NCI-H2029 (cell line): ENCODE results near the gene SPECC1.
"Not testable (repeated sequence)": the region's sequence is repeated elsewhere in the genome, so short reads cannot be mapped to it uniquely, and the experiment has no call there.

ENCODE experiments used
- DNase-seq: peaks from one replicate; lab custom pipeline; 2025; lab: John Stamatoyannopoulos, UW

The SPECC1 gene

GRCh38 chr17:20072692-20072992 lies 63.5 kb downstream of the SPECC1 start:
- DNase-seq = peak; percentile 57

- DNase-seq = no peak
Observed at GRCh38 chr17:20073055-20073979, 64.2 kb downstream of the SPECC1 start.

DNA sequence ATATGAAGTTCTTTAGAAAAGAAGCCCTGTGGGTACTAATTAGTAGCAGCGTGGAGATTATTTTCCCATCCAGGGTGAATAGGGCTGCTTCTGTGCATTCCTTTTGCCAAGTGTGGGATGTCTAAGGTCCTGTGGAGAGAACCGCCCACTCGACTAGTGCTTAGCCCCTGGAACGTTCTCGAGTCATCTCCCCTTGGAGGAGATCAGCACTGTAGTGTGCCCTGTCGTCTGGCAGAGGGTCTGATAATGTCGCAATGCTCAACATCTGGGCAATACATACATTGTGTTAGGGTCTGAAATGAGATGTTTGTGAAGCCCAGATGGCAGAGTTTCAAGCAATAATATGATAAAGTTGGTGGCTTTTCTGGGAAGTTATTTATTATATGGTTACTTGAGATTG lies 64.8 kb downstream of the SPECC1 start:
- no peak for DNase-seq

DNA sequence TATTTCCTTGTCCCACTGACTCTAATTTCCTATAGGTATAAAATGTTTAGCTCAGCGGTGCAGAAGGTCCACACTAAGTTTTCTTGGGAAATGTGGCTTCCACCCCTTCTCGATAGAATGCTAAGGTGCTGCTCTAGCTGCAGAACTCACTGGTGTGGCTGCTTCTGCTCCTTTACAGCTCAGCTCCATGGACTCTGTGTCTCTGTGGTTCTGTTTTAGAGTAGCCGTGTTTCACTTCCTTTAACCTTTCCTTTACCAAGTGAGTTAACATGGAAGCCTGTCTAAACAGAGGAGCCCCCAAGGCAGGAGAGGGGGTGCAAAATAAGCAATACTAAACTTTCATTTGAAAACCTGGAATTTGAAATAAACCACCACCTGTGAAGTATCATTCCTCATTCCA lies 65.3 kb downstream of the SPECC1 start:
- DNase-seq = no peak

- not testable (repeated sequence) for DNase-seq
Observed at GRCh38 chr17:20076137-20076536, 67.0 kb downstream of the SPECC1 start.

DNA sequence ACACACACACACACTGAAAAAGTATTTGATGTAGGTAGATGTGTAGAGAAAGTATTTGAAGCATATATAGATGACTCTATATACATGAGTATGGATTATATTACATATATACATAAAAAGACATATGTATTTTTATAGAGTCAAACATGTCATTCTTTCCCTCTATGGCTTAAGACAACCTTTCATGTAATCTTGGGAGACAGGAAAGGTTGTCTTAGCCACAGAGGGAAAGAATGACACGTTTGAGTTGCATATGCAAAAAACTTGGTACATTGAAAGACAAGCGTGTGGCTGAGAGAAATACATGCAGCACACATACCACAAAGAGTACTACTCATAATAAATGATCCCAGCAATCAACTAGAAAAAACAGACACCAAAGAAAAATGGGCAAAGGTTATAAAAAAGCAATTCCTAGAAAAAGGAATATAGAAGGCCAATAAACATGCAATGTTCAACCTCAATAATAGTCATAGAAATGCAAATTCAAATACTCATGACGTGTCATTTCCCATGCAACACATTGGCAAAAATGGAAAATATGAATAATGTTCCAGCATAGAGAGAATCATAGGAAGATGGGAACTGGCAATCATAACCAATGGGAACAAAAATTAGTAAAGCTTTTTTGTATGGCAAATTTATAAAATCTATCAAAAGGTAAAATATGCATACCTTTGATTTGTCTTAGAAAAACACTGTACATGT lies 69.0 kb downstream of the SPECC1 start:
- no peak for DNase-seq

GRCh38 chr17:20080513-20080912 lies 71.4 kb downstream of the SPECC1 start:
- no peak for DNase-seq

DNA sequence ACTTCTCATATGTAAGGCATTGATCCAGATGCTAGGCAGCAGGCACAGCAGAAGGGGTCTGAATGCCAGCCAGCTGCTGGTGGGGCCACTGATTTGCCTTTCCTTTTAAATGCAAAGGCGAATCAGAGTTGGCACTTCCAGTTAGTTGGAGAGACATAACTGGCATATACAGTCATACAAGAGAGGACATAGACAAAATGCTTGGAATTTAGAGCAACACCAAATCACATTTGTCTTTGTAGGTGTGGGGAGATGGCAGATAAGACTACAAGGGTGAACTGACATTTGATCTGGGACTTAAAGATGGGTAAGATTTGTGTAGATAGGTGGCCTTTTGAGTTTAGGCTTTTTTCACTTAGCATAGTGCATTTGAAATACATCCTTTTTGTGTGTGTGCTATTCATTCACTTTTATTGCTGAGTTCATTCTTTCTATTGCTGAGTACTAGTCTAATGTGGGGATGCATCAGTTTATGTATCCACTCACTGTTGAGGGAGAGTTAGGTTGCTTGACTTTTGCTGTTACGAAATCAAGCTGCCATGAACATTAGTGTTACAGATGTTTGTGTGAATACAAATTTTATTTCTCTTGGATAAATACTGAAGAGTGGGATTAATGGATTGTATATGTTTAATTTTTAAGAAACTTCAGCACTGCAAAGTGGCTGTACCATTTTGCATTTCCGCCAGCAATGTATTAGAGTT lies 74.1 kb downstream of the SPECC1 start:
- DNase-seq = no peak

GRCh38 chr17:20084621-20085282 lies 75.6 kb downstream of the SPECC1 start:
- no peak for DNase-seq

- no peak for DNase-seq
Observed at GRCh38 chr17:20085283-20085845, 76.2 kb downstream of the SPECC1 start.

GRCh38 chr17:20086416-20087076 lies 77.4 kb downstream of the SPECC1 start:
- no peak for DNase-seq

GRCh38 chr17:20087538-20088250 lies 78.5 kb downstream of the SPECC1 start:
- DNase-seq = no peak

GRCh38 chr17:20089756-20090547 lies 80.8 kb downstream of the SPECC1 start:
- DNase-seq = no peak

DNA sequence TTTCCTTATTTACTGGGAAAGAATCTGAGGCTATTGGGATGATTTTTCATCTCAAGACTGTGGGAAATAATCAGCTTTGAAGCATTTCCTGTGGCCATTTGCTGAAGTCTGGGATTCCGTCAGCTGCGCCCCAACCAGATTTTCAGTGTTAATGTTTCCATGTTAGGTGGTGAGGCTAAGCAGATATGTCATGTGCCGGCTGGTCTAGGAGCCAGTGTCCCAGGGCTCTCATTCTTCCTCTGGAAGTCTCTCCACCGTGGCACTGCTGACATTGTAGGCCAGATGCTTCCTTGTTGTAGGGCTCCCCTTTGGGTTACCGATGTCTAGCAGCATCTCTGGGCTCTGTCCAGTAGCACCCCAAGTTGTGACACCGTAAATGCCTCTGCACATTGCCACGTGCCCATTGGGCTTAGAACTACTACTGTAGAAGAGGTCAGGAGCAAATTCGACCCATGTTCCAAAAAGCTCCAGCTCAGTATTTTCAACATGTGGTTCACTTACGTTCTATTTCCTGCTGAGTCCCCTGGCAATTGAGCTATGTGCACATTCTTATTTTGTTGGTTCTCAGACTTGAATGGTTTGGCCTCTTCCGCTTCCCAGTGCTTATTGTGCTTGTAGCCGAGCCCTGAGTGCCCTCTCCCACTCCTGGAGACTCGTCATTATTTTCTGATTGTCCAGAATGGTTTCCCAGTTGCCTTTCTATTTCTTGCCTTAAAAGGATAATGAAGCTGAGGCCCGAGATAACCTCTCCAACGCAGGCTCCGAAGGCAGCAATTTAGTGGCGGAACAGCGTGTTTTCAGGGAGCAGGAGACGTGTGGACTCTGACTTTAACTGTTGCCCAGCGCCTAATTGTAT lies 82.2 kb downstream of the SPECC1 start:
- no peak for DNase-seq

DNA sequence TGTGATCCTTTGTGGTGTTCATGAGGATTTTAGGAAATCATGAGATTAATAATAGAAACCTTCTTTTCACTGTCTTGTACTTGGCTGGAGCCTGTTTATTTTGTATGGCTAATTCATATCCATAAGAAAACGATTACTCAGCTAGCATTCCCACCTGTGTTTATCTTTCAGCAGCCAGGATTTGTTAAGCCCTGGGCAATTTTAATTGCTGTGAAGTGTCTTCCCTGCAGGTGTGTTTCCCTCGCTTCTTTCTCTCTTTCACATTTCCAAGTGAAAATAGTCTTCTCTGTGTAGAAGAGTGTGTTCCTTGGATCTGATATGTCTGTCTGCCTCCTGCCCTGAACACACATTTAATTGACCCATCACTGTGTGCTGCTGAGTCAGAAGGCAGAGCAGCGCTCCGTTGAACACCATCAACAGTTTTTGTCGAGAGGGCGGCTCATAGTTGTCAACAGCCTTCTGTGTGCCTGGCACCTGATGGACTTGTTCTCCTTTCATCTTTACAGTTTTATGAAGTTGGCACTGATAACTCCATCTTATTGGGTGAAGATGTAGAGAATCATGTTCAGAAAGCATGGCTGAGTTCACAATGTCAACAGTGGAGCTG lies 83.2 kb downstream of the SPECC1 start:
- no peak for DNase-seq

GRCh38 chr17:20092973-20093626 lies 83.9 kb downstream of the SPECC1 start:
- peak; percentile 59 for DNase-seq

DNA sequence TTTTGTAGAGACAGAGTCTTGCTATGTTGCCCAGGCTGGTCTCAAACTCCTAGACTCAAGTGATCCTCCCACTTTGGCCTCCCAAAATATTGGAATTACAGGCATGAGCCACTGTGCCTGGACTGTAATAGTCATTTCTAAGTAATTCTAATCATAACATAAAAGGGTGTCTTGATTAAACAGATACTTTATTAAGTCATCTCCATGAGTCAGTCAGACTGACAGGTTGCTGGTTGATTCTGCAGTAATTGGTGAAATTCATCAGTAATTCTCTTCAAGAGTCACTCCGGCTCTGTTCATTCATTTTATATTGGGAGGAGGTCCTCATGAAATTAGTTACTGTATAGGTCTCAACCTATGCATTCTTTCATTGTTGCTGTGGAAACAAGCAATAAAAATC lies 85.6 kb downstream of the SPECC1 start:
- DNase-seq = no peak
